GM12878 (cell line): ENCODE data around the gene ZNF83. TPM values are rescaled to one million over a fixed set of nuclear protein-coding genes. Genes with fewer than 3 reads are reported as not detected.

ENCODE experiments used
- CBX3 ChIP-seq: fragments of 200-600 bp; sonication (generic); IDR thresholded peaks from 2 replicates; pipeline ENCODE4 v1.6.1; 2016; ENCODE audit warnings: low read depth, borderline replicate concordance
- CREM ChIP-seq: IDR thresholded peaks from 2 replicates; pipeline ENCODE4 v1.6.1; 2014; ENCODE audit warnings: antibody characterized with exemption, low read depth
- CTCF ChIP-seq, 3 experiments: IDR thresholded peaks in 2 of 3; conservative IDR thresholded peaks in 1 of 3; 2 replicates each; pipeline ENCODE4 v1.5.1; 2011; ENCODE audit warnings: low read depth in 3 of 3, low read length in 3 of 3, mild to moderate bottlenecking in 3 of 3, control low read depth in 2 of 3, moderate library complexity in 2 of 3, inconsistent platforms in 1 of 3, mixed read lengths in 1 of 3; ENCODE audit not compliant: control insufficient read depth in 2 of 3, insufficient read depth in 1 of 3; ENCODE audit errors: extremely low read depth in 1 of 3
- DPF2 ChIP-seq: fragments of 450-650 bp; IDR thresholded peaks from 2 replicates; pipeline ENCODE4 v1.6.1; 2017; ENCODE audit warnings: mild to moderate bottlenecking
- ETV6 ChIP-seq, 2 experiments: fragments of 450-650 bp in 1 of 2; IDR thresholded peaks in 1 of 2; conservative IDR thresholded peaks in 1 of 2; 2 replicates each; pipeline ENCODE4 v1.6.1; 2014; ENCODE audit warnings: antibody characterized with exemption in 1 of 2, borderline replicate concordance in 1 of 2, low read depth in 1 of 2, mild to moderate bottlenecking in 1 of 2, moderate library complexity in 1 of 2
- HDAC2 ChIP-seq: fragments of 200-600 bp; sonication (generic); IDR thresholded peaks from 2 replicates; pipeline ENCODE4 v1.6.1; 2017
- HDGF ChIP-seq: fragments of 450-650 bp; IDR thresholded peaks from 2 replicates; pipeline ENCODE4 v1.6.1; 2016; ENCODE audit warnings: antibody characterized with exemption
- NFYB ChIP-seq: IDR thresholded peaks from 2 replicates; pipeline ENCODE4 v1.6.1; 2011; ENCODE audit warnings: low read depth, mild to moderate bottlenecking, low read length, improper control_type of control experiment, moderate library complexity; ENCODE audit not compliant: insufficient read depth
- POLR2A ChIP-seq: IDR thresholded peaks from 2 replicates; pipeline ENCODE4 v1.6.1; 2011; ENCODE audit warnings: low read depth, mild to moderate bottlenecking, low read length
- PRDM15 ChIP-seq: fragments of 450-650 bp; formaldehyde crosslinking; IDR thresholded peaks from 2 replicates; pipeline ENCODE4 v1.4.0; 2020; ENCODE audit warnings: mild to moderate bottlenecking, moderate library complexity
- RELA ChIP-seq: fragments of 450-650 bp; IDR thresholded peaks from 2 replicates; pipeline ENCODE4 v1.8.0; 2014; ENCODE audit warnings: borderline replicate concordance; ENCODE audit not compliant: partially characterized antibody
- RFX5 ChIP-seq: IDR thresholded peaks from 2 replicates; pipeline ENCODE4 v1.6.1; 2011; ENCODE audit warnings: low read depth, low read length, improper control_type of control experiment
- YY1 ChIP-seq: IDR thresholded peaks from 2 replicates; pipeline ENCODE4 v1.6.1; 2011; ENCODE audit warnings: low read depth, mild to moderate bottlenecking, low read length
- ZBTB11 ChIP-seq: fragments of 450-650 bp; formaldehyde crosslinking; IDR thresholded peaks from 2 replicates; pipeline ENCODE4 v1.5.0; 2022; ENCODE audit warnings: mild to moderate bottlenecking, missing genetic modification characterization
- ZBTB40 ChIP-seq: fragments of 450-650 bp; IDR thresholded peaks from 2 replicates; pipeline ENCODE4 v1.6.1; 2016; ENCODE audit warnings: mild to moderate bottlenecking, moderate library complexity, borderline replicate concordance
- ZNF274 ChIP-seq: IDR thresholded peaks from one replicate; pipeline ENCODE4 v1.8.0; 2011; ENCODE audit not compliant: insufficient read length, insufficient read depth
- polyA plus RNA-seq, 11 experiments: library from polyadenylated mRNA; depleted of rRNA in 4 of 11; unstranded in 6 of 11; stranded (reverse) in 5 of 11; fragments of >200 nt; fragmentation: Nextera tagmentation in 4 of 11; fragmentation: Illumina TruSeq in 1 of 11; extraction: Ambion mirVana in 4 of 11; extraction: Trizol in 1 of 11; gene quantifications; 1 replicate in 1 of 11; 2 replicates in 10 of 11; pipeline versions ENCODE4 v1.2.1 to v1.2.3, GENCODE V29; 2011 to 2016; ENCODE audit warnings: inconsistent platforms in 2 of 11, missing spikeins in 2 of 11, low read depth in 1 of 11
- total RNA-seq, 4 experiments: library from RNA; depleted of rRNA in 3 of 4; stranded (reverse); fragments of >200 nt in 3 of 4; fragmentation: Illumina TruSeq in 1 of 4; extraction: Trizol in 1 of 4; gene quantifications; 2 replicates each; pipeline versions ENCODE4 v1.2.1 to v1.2.3, GENCODE V29; 2013 to 2021

The ZNF83 gene
- total and polyA plus RNA-seq, 10 of the 15 experiments (the other 5 are each of a cell fraction or from before 2014, with no cell fraction given) = 9.9 to 90.1 (median 18.7) TPM

- TF ChIP-seq CTCF (IDR thresholded peaks at IDR 0.05 in 2 of 3, conservative IDR thresholded peaks at IDR 0.05 in 1 of 3; ENCODE audit: control insufficient read depth in 2 of 3, extremely low read depth in 1 of 3, insufficient read depth in 1 of 3, low read depth in 3 of 3, low read length in 3 of 3) (peak in 1 of 3 experiments; percentile 11; a peak in 1 of 6 replicates), RELA (no peak), HDGF (0 out of 2 replicates have a peak, but pooled peaks have one; percentile 39), RFX5 (no peak), NFYB (no peak), ZBTB11 (CRISPR knock-in tag) (no peak), ZNF274 (no peak), ZBTB40 (no peak; the same call in 1 of the 2 replicates), CBX3 (no peak), YY1 (no peak), POLR2A (peak; percentile 93), CREM (no peak), ETV6 (conservative IDR thresholded peaks at IDR 0.05 in 1 of 2, IDR thresholded peaks at IDR 0.05 in 1 of 2; ENCODE audit: borderline replicate concordance in 1 of 2, low read depth in 1 of 2) (no peak), HDAC2 (no peak), PRDM15 (no peak), DPF2 (no peak; the same call in 1 of the 2 replicates)
Observed at GRCh38 chr19:52570000-52570861, 67.9 kb downstream of the ZNF83 start, which contains the start of gene ZNF701 (continued).
